Measurements from ENCODE around the gene MYH11. TPM values are rescaled to one million over a fixed set of nuclear protein-coding genes. Genes with fewer than 3 reads are reported as not detected.
"Not testable (repeated sequence)": the region's sequence is repeated elsewhere in the genome, so short reads cannot be mapped to it uniquely, and the experiment has no call there.

Gene MYH11
- total RNA-seq, 1 donor from 2014 or later: not detected

- no peak for DNase-seq (ENCODE audit: low read depth)
- H3K4me3 ChIP-seq (ENCODE audit: low read depth, low read length): no peak overlapping the region
- no peak for TF ChIP-seq CTCF (conservative IDR thresholded peaks at IDR 0.05; ENCODE audit: low read depth, low read length)
Observed at GRCh38 chr16:15825750-15826305, 31.0 kb downstream of the MYH11 start.

GRCh38 chr16:15822957-15823356 is 33.9 kb downstream of the MYH11 start:
- no peak overlapping the region for H3K4me3 ChIP-seq (ENCODE audit: low read depth, low read length)
- no peak for TF ChIP-seq CTCF (conservative IDR thresholded peaks at IDR 0.05; ENCODE audit: low read depth, low read length)
- DNase-seq (ENCODE audit: low read depth): no peak

GRCh38 chr16:15820837-15821236 is 36.0 kb downstream of the MYH11 start:
- no peak for TF ChIP-seq CTCF (conservative IDR thresholded peaks at IDR 0.05; ENCODE audit: low read depth, low read length)
- H3K4me3 ChIP-seq (ENCODE audit: low read depth, low read length): no peak overlapping the region
- DNase-seq (ENCODE audit: low read depth): no peak

GRCh38 chr16:15819046-15819445 is 37.8 kb downstream of the MYH11 start:
- no peak for TF ChIP-seq CTCF (conservative IDR thresholded peaks at IDR 0.05; ENCODE audit: low read depth, low read length)
- no peak for DNase-seq (ENCODE audit: low read depth)
- H3K4me3 ChIP-seq (ENCODE audit: low read depth, low read length): no peak overlapping the region

- H3K4me3 ChIP-seq (ENCODE audit: low read depth, low read length): no peak overlapping the region
- DNase-seq (ENCODE audit: low read depth): no peak
- no peak for TF ChIP-seq CTCF (conservative IDR thresholded peaks at IDR 0.05; ENCODE audit: low read depth, low read length)
Observed at GRCh38 chr16:15817446-15817845, 39.4 kb downstream of the MYH11 start.

- no peak for TF ChIP-seq CTCF (conservative IDR thresholded peaks at IDR 0.05; ENCODE audit: low read depth, low read length)
- no peak overlapping the region for H3K4me3 ChIP-seq (ENCODE audit: low read depth, low read length)
- DNase-seq (ENCODE audit: low read depth): no peak
Observed at GRCh38 chr16:15816228-15816627, 40.6 kb downstream of the MYH11 start.

- not testable (repeated sequence) for DNase-seq (ENCODE audit: low read depth); H3K4me3 ChIP-seq (ENCODE audit: low read depth, low read length)
Observed at GRCh38 chr16:15812401-15812750, 44.5 kb downstream of the MYH11 start.

All from epithelial cell of proximal tubule (primary cell).